Kasumi-1 (cell line): ENCODE data around the gene ITGA4.

ENCODE experiments used
- DNase-seq, 2 experiments: peaks; one replicate each; lab custom pipeline; 2025; lab: John Stamatoyannopoulos, UW

The ITGA4 gene

GRCh38 chr2:181575024-181575649, 118.0 kb downstream of the ITGA4 start:
- peak in 1 of 2 experiments; percentile 65 for DNase-seq

GRCh38 chr2:181575650-181576025, 118.5 kb downstream of the ITGA4 start:
- DNase-seq = peak; percentile 86 to 87

GRCh38 chr2:181576431-181576830, 119.2 kb downstream of the ITGA4 start:
- no peak for DNase-seq

- no peak for DNase-seq
These were observed 121.6 kb downstream of the ITGA4 start for GRCh38 chr2:181578829-181579228.

- DNase-seq = no peak
These were observed 124.3 kb downstream of the ITGA4 start for GRCh38 chr2:181581534-181581933.

- DNase-seq = no peak
These were observed 128.5 kb downstream of the ITGA4 start for GRCh38 chr2:181585732-181586131.
